Eye (tissue), 1 donor: ENCODE measurements around the gene PARD3B.

Experiments
- DNase-seq: peaks from one replicate; pipeline ENCODE4 v3.0.0-alpha.2; 2015

Gene PARD3B

GRCh38 chr2:204718607-204719006 lies 173.3 kb downstream of the PARD3B start:
- DNase-seq: no peak

DNA sequence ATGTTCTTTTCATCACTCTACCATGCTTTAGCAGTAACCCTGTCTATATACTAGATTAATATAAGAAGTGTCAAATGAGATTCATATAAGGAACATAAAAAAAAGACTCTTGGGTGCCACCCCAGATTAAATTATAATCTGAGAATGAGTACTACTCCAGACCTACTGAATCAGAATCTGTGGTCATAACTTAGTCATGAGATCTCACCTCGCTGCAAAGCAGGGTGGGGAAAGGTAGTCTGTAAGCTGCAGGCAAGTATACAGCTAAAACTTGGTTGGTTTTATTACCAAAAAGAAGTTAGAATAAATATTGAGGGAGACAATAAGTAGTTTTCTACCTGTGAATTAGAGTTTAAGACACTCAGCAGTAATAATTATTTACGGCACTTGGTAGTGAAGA lies 175.6 kb downstream of the PARD3B start:
- DNase-seq: no peak

GRCh38 chr2:204722207-204722606 lies 176.9 kb downstream of the PARD3B start:
- no peak for DNase-seq

DNA sequence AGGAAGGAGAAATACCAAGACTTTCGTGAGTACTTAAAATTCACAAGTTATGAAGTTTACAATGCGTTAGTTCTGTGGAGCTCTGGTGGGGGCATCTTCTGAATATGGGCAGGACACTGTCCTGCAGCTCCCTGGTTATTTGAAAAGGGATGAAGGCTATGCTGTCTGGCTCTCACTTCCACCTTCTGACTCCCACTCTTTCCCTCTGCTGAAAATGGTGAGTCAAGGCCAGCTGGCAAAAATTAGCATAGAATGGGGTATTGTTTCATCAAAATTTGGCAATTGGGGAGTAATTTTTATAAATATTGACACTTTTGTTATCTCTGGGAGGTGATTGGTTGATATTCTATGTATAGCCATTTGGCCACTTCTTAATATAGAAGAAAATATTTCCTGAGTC lies 177.4 kb downstream of the PARD3B start:
- DNase-seq: no peak

DNA sequence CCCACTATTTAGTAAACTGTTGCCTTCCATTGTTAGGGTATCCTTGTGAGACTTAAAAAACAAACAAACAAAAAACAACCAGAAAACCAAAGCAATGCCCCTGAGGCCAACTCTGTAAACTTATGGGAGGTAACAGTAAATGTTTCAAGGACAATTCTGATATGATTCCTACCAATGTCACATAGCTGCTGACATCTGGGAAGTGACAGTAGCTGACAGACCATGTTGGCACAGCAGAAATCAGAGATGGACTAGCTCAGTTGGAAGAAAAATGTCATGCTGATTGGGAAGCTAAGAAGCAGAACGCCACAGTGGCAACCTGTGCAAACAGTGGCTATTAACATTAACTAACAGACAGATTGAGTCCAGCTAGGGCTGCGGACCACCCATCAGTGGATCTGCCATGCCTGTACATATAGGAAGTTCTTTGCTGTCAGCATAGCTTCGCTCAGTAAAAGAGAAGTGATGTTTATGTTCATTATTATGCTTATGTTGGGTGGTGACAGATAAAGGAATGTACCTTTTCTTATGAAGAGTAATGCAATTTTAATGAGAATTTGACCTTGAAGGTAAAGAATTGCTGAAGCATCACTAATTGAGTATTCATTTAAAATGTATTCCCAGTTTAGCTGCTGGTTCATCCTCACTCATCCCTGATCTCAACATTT lies 180.6 kb downstream of the PARD3B start:
- DNase-seq: no peak

DNA sequence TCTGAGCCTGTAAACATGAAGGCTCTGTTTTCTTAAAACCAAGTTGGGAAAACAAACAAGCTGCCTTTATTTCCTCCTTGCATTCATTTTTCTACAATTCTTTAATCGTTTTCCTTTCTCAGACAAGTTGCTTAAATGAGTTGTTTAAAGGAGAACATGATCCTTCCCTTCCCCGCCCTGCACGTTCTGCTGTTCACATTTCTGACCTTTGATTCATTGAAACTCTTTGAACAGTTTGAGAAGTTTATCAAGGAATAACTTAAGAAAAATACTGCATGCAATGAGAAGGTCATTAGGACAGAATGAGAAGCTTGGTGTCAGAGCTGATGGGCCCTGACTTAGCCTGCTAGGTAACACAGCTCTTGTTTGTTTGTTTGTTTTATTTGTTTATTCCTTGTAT lies 181.6 kb downstream of the PARD3B start:
- DNase-seq: no peak

DNA sequence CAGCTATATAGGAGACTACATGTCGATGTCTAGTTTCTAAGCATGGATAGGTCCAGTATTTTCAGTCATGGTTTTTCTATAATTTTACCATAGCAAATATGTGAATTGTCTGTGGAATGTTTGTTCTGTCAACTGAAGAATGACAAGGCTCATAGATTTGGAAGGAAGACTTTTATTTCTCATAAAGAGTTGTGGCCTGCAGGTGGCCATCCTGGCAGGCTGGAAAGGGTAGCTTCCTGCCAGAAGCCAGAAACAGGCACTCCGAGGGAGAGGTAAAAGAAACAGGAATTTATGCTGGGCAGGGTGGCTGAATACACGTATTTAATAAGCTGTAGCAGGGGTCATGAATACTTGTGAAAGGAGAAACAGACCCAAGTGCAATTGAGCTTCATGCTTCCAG lies 182.1 kb downstream of the PARD3B start:
- no peak for DNase-seq

- DNase-seq: no peak
These were observed 185.3 kb downstream of the PARD3B start for GRCh38 chr2:204730603-204731002.

DNA sequence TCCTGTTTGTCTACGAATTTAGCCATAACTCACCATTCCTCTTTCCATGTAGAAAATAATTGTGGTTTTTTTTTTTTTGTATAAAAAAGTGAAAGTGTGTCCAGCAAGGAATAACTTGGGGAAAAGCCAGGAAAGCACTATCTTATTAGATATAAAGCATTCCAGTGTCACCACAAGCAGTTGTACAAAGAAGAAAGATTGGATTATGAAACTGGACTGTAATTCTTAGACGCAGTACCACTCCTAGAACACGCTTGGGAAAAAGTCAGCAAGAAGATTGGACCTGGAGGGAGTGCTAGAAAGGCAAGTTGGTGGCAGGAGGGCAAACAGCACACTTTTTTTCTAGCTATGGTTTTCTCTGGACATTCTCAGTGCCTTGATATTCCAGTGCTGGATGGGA lies 186.7 kb downstream of the PARD3B start:
- DNase-seq: no peak

DNA sequence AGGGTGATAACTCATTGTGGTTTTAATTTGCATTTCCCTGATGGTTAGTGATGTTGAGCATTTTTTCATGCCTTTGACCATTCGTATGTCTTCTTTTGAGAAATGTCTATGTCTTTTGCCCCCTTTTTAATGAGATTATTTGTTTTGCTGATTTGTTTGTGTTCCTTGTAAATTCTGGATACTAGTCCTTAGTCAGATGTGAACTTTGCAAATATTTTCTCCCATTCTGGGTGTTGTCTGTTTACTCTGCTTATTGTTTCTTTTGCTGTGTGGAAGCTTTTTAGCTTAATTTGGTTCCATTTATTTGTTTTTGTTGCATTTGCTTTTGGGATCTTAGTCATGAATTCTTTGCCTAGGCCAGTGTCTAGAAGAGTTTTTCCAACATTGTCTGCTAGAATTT lies 192.0 kb downstream of the PARD3B start:
- DNase-seq: no peak

DNA sequence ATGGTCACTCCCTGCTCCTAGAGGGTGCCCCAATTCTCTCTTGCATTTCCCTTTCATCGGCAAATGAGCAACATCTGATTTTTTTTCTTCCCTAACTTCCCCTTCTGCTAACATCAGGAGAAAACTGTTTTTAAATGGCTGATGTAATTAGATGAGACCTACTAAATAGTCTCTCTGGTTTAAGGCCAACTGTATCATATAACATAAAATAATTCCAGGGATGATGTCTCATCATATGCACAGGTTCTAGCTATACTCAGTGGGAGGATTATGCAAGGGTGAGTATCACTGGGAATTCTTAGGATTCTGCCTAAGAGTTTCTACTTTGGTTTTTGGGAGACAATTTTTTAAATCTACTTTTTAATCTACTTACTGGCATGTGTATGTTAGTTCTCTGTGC lies 193.4 kb downstream of the PARD3B start:
- DNase-seq: no peak

DNA sequence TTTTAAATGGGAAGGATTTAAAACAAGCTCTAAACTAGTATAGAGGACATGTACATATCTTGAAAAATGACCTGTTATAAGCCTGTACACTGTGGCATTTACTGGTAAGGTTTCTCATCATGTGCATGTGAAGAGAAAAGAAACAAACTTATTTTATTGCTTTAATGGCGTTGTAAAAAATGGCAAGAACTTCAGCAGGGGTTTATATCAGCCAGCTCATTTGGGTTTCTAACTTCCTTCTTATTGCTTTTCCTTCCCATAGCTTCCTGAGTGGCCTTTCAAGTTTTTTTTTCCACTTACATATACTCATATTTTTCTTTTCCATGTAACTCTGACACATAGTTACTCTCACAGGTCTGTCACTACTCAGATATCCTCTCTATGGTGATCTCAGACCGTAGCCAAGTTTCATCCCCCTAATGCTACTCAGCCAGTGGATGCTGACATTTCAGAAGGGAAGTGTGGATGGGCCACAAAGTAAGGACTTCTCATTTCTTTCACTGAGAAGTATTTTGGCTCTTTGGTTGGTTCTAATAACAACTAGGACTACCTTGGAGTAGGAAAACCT lies 198.2 kb downstream of the PARD3B start:
- no peak for DNase-seq

DNA sequence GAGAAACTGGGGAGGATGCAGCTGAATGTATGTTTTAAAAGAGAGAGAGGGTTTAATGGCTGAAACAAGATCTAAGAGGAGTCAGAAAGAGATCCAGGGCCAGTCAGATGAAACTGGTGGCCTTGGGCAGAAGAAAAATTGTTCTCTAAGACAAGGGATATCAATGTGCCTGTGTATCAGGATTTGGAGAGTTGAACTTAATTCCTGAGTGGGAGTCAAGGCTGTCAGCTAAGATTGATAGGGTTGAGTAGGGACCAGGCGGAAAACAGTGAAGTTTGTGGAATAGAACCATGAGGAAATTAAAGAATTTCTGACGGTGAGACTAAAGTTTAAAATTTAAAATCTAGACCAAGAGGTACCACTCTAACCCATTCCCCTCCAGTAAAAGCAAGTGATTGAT lies 199.2 kb downstream of the PARD3B start:
- no peak for DNase-seq

GRCh38 chr2:204748286-204748685 lies 203.0 kb downstream of the PARD3B start:
- no peak for DNase-seq

DNA sequence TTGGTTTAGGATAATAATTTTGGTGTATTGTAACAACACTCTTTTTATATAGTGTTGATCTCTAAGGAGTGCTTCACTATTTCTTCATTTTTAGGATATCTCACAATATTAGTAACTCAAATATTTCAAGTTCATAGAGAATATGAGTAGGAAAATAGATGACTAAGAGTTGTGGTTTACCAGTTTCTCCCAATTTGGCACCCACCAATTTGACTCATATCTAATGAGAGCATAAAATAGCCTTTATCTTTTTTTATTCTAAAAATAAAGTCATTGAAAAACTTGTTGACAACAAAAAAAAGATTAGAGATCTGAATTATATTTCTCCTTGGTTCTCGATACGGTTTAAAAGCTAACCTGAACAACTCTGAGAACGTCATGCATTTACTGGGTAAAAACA lies 204.0 kb downstream of the PARD3B start:
- DNase-seq: no peak

GRCh38 chr2:204750389-204750788 lies 205.1 kb downstream of the PARD3B start:
- no peak for DNase-seq

DNA sequence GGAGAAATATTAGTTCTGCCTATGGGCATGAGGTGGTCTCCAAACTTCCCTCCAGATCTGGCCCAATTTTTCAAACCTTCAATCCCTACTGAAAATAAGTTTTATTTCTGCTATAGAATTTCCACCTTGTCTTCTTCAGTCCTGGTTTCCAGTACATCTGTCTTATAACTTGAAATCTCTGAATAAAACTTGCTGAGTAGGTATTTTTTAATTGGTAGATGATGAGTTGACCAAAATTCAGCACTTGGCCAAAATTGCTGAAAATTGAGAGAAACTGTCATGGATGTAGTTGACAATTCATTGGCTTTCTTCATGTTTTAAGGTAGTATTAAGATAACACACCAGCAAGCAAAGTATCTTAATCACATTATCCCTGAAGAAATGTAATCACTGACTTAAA lies 206.2 kb downstream of the PARD3B start:
- DNase-seq: no peak

- no peak for DNase-seq
These were observed 208.6 kb downstream of the PARD3B start for GRCh38 chr2:204753841-204754240.

DNA sequence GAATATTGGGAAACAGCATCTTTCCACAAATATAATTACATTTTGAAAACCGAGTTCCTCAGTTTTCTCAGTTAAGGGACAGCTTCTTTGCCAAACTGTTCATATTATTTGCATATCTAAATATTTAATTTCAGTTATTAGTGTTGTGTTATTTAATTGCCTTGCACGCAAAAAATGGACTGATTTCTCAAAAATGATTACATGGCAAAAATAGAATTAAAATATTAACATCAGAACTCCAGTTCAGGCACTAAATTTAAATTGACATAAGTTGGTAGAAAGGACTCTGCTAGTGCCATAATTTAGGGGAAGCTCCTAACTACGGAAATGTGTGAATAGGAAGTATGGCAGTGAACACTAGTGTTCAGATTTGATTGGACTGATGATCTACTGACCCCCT lies 209.6 kb downstream of the PARD3B start:
- DNase-seq: no peak

GRCh38 chr2:204763974-204764703 lies 218.9 kb downstream of the PARD3B start:
- no peak for DNase-seq

- no peak for DNase-seq
These were observed 225.5 kb downstream of the PARD3B start for GRCh38 chr2:204770735-204771134.

DNA sequence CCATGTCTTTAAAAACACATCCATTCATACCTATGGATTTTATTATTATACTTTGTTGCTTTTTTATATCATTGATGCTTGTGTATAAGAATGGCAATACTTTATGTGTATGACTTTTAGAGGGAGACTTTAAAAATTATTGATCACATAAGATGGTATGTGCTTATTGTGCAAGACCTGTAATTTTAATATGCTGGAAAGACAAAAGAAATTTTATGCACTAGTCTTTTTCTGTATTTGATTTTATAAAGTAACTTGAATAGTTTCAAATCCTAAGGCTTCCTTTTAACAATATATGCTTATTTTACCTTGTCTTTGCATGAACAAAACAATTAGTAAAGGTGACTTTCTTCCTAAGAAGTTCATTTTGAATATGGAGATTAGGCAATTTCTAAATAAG lies 226.4 kb downstream of the PARD3B start:
- no peak for DNase-seq

DNA sequence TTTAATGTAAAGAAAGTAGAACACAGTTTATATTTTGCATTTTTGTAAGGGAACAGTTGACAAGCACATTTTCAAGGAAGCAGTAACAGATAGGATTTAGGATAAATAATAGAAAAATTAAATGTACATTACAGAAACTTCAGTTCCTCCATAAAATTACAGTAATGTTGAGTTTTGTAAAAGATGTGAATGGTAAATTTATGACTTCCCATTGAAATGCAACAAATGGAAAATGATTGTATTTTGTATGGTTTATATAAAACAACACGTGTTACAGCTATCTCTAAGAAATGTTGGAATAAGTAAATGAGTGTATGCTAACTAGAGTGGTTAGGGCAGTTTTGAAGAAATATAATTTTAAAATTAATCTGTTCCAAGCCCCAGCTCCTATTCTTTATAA lies 227.3 kb downstream of the PARD3B start:
- DNase-seq: no peak

- no peak for DNase-seq
These were observed 230.5 kb downstream of the PARD3B start for GRCh38 chr2:204775766-204776165.
